Ovary (tissue), 9 donors: Measurements from ENCODE around the gene UNC5C. TPM values are rescaled to one million over a fixed set of nuclear protein-coding genes. Genes with fewer than 3 reads are reported as not detected.

Source experiments
- DNase-seq, 5 donors: peaks; one replicate each; pipeline ENCODE4 v3.0.0-alpha.2; 2019 to 2020
- H3K27ac ChIP-seq, 2 donors: fragments of 200-600 bp; one replicate each; pipeline versions ENCODE4 v1.5.1 to v1.8.0; 2019 to 2022
- H3K27me3 ChIP-seq: fragments of 200-600 bp; one replicate; pipeline ENCODE4 v1.8.0; 2022
- H3K36me3 ChIP-seq: fragments of 200-600 bp; sonication (generic); one replicate; pipeline ENCODE4 v1.5.1; 2019
- H3K4me1 ChIP-seq: one replicate; pipeline ENCODE4 v1.8.1; 2013; ENCODE audit warnings: mild to moderate bottlenecking, moderate library complexity; ENCODE audit not compliant: insufficient read depth
- H3K4me3 ChIP-seq: fragments of 200-600 bp; sonication (generic); one replicate; pipeline ENCODE4 v1.5.1; 2017
- H3K9me3 ChIP-seq, 2 donors: fragments of 200-600 bp in 1 of 2; sonication (generic) in 1 of 2; one replicate each; pipeline versions ENCODE4 v1.5.1 to v1.8.1; 2013 to 2019; ENCODE audit warnings: mild to moderate bottlenecking in 1 of 2, moderate library complexity in 1 of 2
- CTCF ChIP-seq, 3 donors: fragments of 450-650 bp in 2 of 3; fragments of 200-600 bp in 1 of 3; IDR thresholded peaks; one replicate each; pipeline versions ENCODE4 v1.5.1 to v1.8.0; 2016 to 2022; ENCODE audit warnings: antibody characterized with exemption in 3 of 3, mild to moderate bottlenecking in 1 of 3
- EP300 ChIP-seq: sonication (generic); formaldehyde crosslinking; IDR thresholded peaks from one replicate; pipeline ENCODE4 v1.6.1; 2017; ENCODE audit warnings: antibody characterized with exemption
- POLR2A ChIP-seq: fragments of 450-650 bp; IDR thresholded peaks from one replicate; pipeline ENCODE4 v1.6.1; 2017; ENCODE audit warnings: antibody characterized with exemption, mild to moderate bottlenecking, moderate library complexity
- WGBS, 3 donors: extraction: QIAGEN DNeasy Blood & Tissue Kit in 1 of 3; methylation state at CpG; one replicate each; pipeline versions ENCODE4 v1.1.5 to v1.1.7; 2013 to 2017; 5-methylcytosine and 5-hydroxymethylcytosine counted together
- intact Hi-C, 4 donors: fragments of 100-400 bp; cut with DNase I; formaldehyde crosslinking; loops; one replicate each; pipeline versions ENCODE4 v1.11.0 to v1.15.1; 2022 to 2023
- polyA plus RNA-seq, 2 donors: library from polyadenylated mRNA; stranded (reverse); fragments of 200-250 nt in 1 of 2; fragments of 350-450 nt in 1 of 2; fragmentation: Illumina TruSeq in 1 of 2; extraction: RNeasy Lipid Tissue Mini Kit (QIAGEN cat#74804) in 1 of 2; gene quantifications; one replicate each; pipeline ENCODE4 v1.2.3, GENCODE V29; 2013 to 2014
- total RNA-seq, 7 donors: library from RNA; depleted of rRNA in 2 of 7; stranded (reverse); fragments of >200 nt in 2 of 7; fragmentation: NEBNext Ultra II Directional in 3 of 7; extraction: Animal tissue kit (Norgen Biotek cat#: 25700) in 3 of 7; gene quantifications; one replicate each; pipeline versions ENCODE4 v1.1.0 to v1.2.4, GENCODE V29; 2016 to 2023
- donor health status: DM: no; HTN: no; CAD: no; lungs with moderate emphysema.
- donor health status: DM: no; HTN: no; CAD: no.
- donor health status: Bipolar disorder and iron deficiency.
- donor health status: DM: yes; HTN: yes; CAD: no.
- donor health status: DM: no; HTN: no; CAD: no.
- donor health status: DM: yes; HTN: yes; CAD: no.

Gene UNC5C
- total and polyA plus RNA-seq, 9 donors = 1.8 to 9.4 (median 3.9) TPM

GRCh38 chr4:95446173-95446572 is 102.6 kb downstream of the UNC5C start:
- WGBS, 3 donors = 95 to 96% (median 96%) methylated on average over 4 of the region's 4 CpGs
- TF ChIP-seq CTCF (IDR thresholded peaks at IDR 0.05) (no peak), EP300 (no peak), POLR2A (no peak)
- no peak overlapping the region for H3K4me3 ChIP-seq
- no peaks in the 10 kb centered on the region for H3K4me1 ChIP-seq
- H3K27me3 ChIP-seq = no peaks in the 10 kb centered on the region
- H3K27ac ChIP-seq = no peak overlapping the region
- no peaks in the 10 kb centered on the region for H3K9me3 ChIP-seq
- no peaks in the 10 kb centered on the region for H3K36me3 ChIP-seq
- DNase-seq = no peak
- intact Hi-C loops = no loop called here

GRCh38 chr4:95445251-95445650 is 103.5 kb downstream of the UNC5C start:
- H3K9me3 ChIP-seq = no peaks in the 10 kb centered on the region
- no peak overlapping the region for H3K27ac ChIP-seq
- no peak for DNase-seq
- no peak overlapping the region for H3K4me3 ChIP-seq
- H3K36me3 ChIP-seq = no peaks in the 10 kb centered on the region
- H3K27me3 ChIP-seq = no peaks in the 10 kb centered on the region
- intact Hi-C loops = no loop called here
- 12 to 51% (median 22%) methylated on average over 5 of the region's 5 CpGs for WGBS, 3 donors
- no peaks in the 10 kb centered on the region for H3K4me1 ChIP-seq
- TF ChIP-seq CTCF (IDR thresholded peaks at IDR 0.05) (no peak), EP300 (no peak)

GRCh38 chr4:95444812-95445211 is 104.0 kb downstream of the UNC5C start:
- WGBS, 3 donors = 94 to 98% (median 96%) methylated on average over 5 of the region's 5 CpGs
- H3K4me1 ChIP-seq = peaks cover 1% of the 10 kb centered on the region
- no peak for DNase-seq
- no peaks in the 10 kb centered on the region for H3K9me3 ChIP-seq
- intact Hi-C loops = no loop called here
- TF ChIP-seq POLR2A (no peak), EP300 (no peak), CTCF (IDR thresholded peaks at IDR 0.05) (no peak)
- H3K36me3 ChIP-seq = no peaks in the 10 kb centered on the region
- H3K27ac ChIP-seq = no peak overlapping the region
- no peaks in the 10 kb centered on the region for H3K27me3 ChIP-seq
- H3K4me3 ChIP-seq = no peak overlapping the region

GRCh38 chr4:95439896-95440295 is 108.9 kb downstream of the UNC5C start:
- Histone ChIP-seq H3K4me3 (no peak overlapping the region), H3K4me1 (peaks cover 1% of the 10 kb centered on the region), H3K36me3 (no peaks in the 10 kb centered on the region), H3K27me3 (no peaks in the 10 kb centered on the region), H3K9me3 (no peaks in the 10 kb centered on the region), H3K27ac (no peak overlapping the region)
- TF ChIP-seq CTCF (IDR thresholded peaks at IDR 0.05) (no peak), POLR2A (no peak), EP300 (no peak)
- WGBS, 3 donors = 70 to 79% (median 79%) methylated on average over 4 of the region's 4 CpGs
- no peak for DNase-seq
- intact Hi-C loops = no loop called here

GRCh38 chr4:95439071-95439470 is 109.7 kb downstream of the UNC5C start:
- H3K27ac ChIP-seq = no peak overlapping the region
- no peak for TF ChIP-seq POLR2A
- H3K4me3 ChIP-seq = no peak overlapping the region
- WGBS, 3 donors = 18 to 30% (median 28%) methylated on average over 2 of the region's 2 CpGs
- peaks cover 1% of the 10 kb centered on the region for H3K4me1 ChIP-seq
- H3K27me3 ChIP-seq = no peaks in the 10 kb centered on the region
- intact Hi-C loops = no loop called here
- no peaks in the 10 kb centered on the region for H3K9me3 ChIP-seq
- H3K36me3 ChIP-seq = no peaks in the 10 kb centered on the region
- no peak for DNase-seq
